Uterus (tissue), 4 donors: Measurements from ENCODE around the gene RAD51B. TPM values are rescaled to one million over a fixed set of nuclear protein-coding genes. Genes with fewer than 3 reads are reported as not detected.
A peak's percentile ranks its signal among the peaks of the same experiment; 100 is the strongest.
"Not testable (repeated sequence)": the region's sequence is repeated elsewhere in the genome, so short reads cannot be mapped to it uniquely, and the experiment has no call there.

Experiments
- DNase-seq, 2 donors: peaks; one replicate each; pipeline ENCODE4 v3.0.0-alpha.2; 2019 to 2020
- H3K27ac ChIP-seq, 2 donors: fragments of 200-600 bp; sonication (generic); 1 replicate in 1 of 2; 2 replicates in 1 of 2; pipeline ENCODE4 v1.5.1; 2016 to 2018
- H3K27me3 ChIP-seq, 2 donors: fragments of 200-600 bp; sonication (generic); one replicate each; pipeline ENCODE4 v1.5.1; 2018 to 2019; ENCODE audit warnings: control low read depth in 1 of 2
- H3K36me3 ChIP-seq, 2 donors: fragments of 200-600 bp; sonication (generic); one replicate each; pipeline ENCODE4 v1.5.1; 2019; ENCODE audit warnings: control low read depth in 1 of 2
- H3K4me1 ChIP-seq, 2 donors: fragments of 200-600 bp; sonication (generic); one replicate each; pipeline ENCODE4 v1.5.1; 2018 to 2019; ENCODE audit warnings: control low read depth in 1 of 2
- H3K4me3 ChIP-seq, 2 donors: fragments of 200-600 bp; sonication (generic); 1 replicate in 1 of 2; 2 replicates in 1 of 2; pipeline ENCODE4 v1.5.1; 2018 to 2019; ENCODE audit warnings: mild to moderate bottlenecking in 1 of 2
- H3K9me3 ChIP-seq, 2 donors: fragments of 200-600 bp; sonication (generic); one replicate each; pipeline ENCODE4 v1.5.1; 2019; ENCODE audit warnings: control low read depth in 1 of 2
- CTCF ChIP-seq, 4 experiments: fragments of 200-600 bp in 2 of 4; fragments of 450-650 bp in 2 of 4; sonication (generic) in 2 of 4; IDR thresholded peaks; one replicate each; pipeline ENCODE4 v1.5.1; 2016 to 2019; ENCODE audit warnings: antibody characterized with exemption in 4 of 4, mild to moderate bottlenecking in 2 of 4, moderate library complexity in 1 of 4
- POLR2A ChIP-seq, 2 donors: fragments of 450-650 bp; IDR thresholded peaks; one replicate each; pipeline ENCODE4 v1.6.1; 2016; ENCODE audit warnings: antibody characterized with exemption in 2 of 2, mild to moderate bottlenecking in 1 of 2, moderate library complexity in 1 of 2
- intact Hi-C: fragments of 100-400 bp; cut with DNase I; formaldehyde crosslinking; loops from one replicate; pipeline ENCODE4 v1.15.1; 2023; ENCODE audit warnings: low total_unique reads
- total RNA-seq, 4 donors: library from RNA; depleted of rRNA in 3 of 4; stranded (reverse); fragments of >200 nt in 3 of 4; gene quantifications; one replicate each; pipeline versions ENCODE4 v1.1.0 to v1.2.4, GENCODE V29; 2014 to 2023
- donor health status: DM: yes; HTN: yes; CAD: no.

The RAD51B gene
- total RNA-seq, 4 donors from 2014 or later: 29.5 to 100.0 (median 70.3) TPM

GRCh38 chr14:68658943-68659931 lies 839.7 kb downstream of the RAD51B start:
- no peak overlapping the region for H3K4me3 ChIP-seq
- peaks cover 20 to 21% of the 10 kb centered on the region in 2 donors for H3K4me1 ChIP-seq
- no peaks in the 10 kb centered on the region for H3K36me3 ChIP-seq
- TF ChIP-seq CTCF (IDR thresholded peaks at IDR 0.05) (peak in 2 of 4 experiments; percentile 6 to 9), POLR2A (IDR thresholded peaks at IDR 0.05) (no peak)
- intact Hi-C loops: no loop called here
- H3K27ac ChIP-seq: peak overlapping the region; percentile 88 to 94
- DNase-seq: peak; percentile 68 to 79
- no peaks in the 10 kb centered on the region for H3K27me3 ChIP-seq
- no peaks in the 10 kb centered on the region for H3K9me3 ChIP-seq

GRCh38 chr14:68660495-68660894 lies 840.9 kb downstream of the RAD51B start:
- H3K36me3 ChIP-seq: no peaks in the 10 kb centered on the region
- DNase-seq: no peak
- peaks cover 12 to 24% of the 10 kb centered on the region in 2 donors for H3K4me1 ChIP-seq
- H3K9me3 ChIP-seq: no peaks in the 10 kb centered on the region
- no peak overlapping the region for H3K4me3 ChIP-seq
- H3K27me3 ChIP-seq: no peaks in the 10 kb centered on the region
- peak overlapping the region; percentile 88 to 94 for H3K27ac ChIP-seq
- TF ChIP-seq POLR2A (IDR thresholded peaks at IDR 0.05) (no peak), CTCF (IDR thresholded peaks at IDR 0.05) (no peak)
- intact Hi-C loops: no loop called here

GRCh38 chr14:68661226-68662225 lies 841.9 kb downstream of the RAD51B start:
- TF ChIP-seq POLR2A (IDR thresholded peaks at IDR 0.05) (no peak), CTCF (IDR thresholded peaks at IDR 0.05) (no peak)
- Histone ChIP-seq H3K9me3 (no peaks in the 10 kb centered on the region), H3K27ac (peak overlapping the region; percentile 88 to 94)

GRCh38 chr14:68662392-68662791 lies 842.8 kb downstream of the RAD51B start:
- H3K4me3 ChIP-seq: no peak overlapping the region
- H3K4me1 ChIP-seq: peaks cover 17 to 30% of the 10 kb centered on the region in 2 donors
- no peaks in the 10 kb centered on the region for H3K27me3 ChIP-seq
- TF ChIP-seq POLR2A (IDR thresholded peaks at IDR 0.05): no peak
- TF ChIP-seq CTCF (IDR thresholded peaks at IDR 0.05): no peak
- no peaks in the 10 kb centered on the region for H3K36me3 ChIP-seq
- peak overlapping the region; percentile 88 to 94 for H3K27ac ChIP-seq
- intact Hi-C loops: no loop called here
- H3K9me3 ChIP-seq: no peaks in the 10 kb centered on the region
- DNase-seq: no peak

More at GRCh38 chr14:68661226-68662225, 841.9 kb downstream of the RAD51B start:
- peak in 1 of 2 donors; percentile 20 for DNase-seq
- Histone ChIP-seq H3K27me3 (no peaks in the 10 kb centered on the region), H3K36me3 (no peaks in the 10 kb centered on the region), H3K4me3 (no peak overlapping the region), H3K4me1 (peaks cover 17 to 30% of the 10 kb centered on the region in 2 donors)
- intact Hi-C loops: no loop called here

- H3K27me3 ChIP-seq, H3K9me3 ChIP-seq, H3K36me3 ChIP-seq, intact Hi-C loops, H3K4me3 ChIP-seq: not testable (repeated sequence)
- peak overlapping the region; percentile 88 to 94 for H3K27ac ChIP-seq
- peaks cover 18 to 30% of the 10 kb centered on the region in 2 donors for H3K4me1 ChIP-seq
- DNase-seq: peak in 1 of 2 donors; percentile 27
These were observed 843.2 kb downstream of the RAD51B start for GRCh38 chr14:68662826-68663225.
